Mammary epithelial cell (primary cell): ENCODE measurements around the gene UBA5.

Source experiments
- CTCF ChIP-seq, 2 donors: IDR thresholded peaks in 1 of 2; conservative IDR thresholded peaks in 1 of 2; 2 replicates each; pipeline ENCODE4 v1.5.1; 2011 to 2012; ENCODE audit warnings: inconsistent platforms in 2 of 2, low read length in 2 of 2, mild to moderate bottlenecking in 2 of 2, control low read depth in 1 of 2, low read depth in 1 of 2; ENCODE audit not compliant: insufficient read depth in 1 of 2; ENCODE audit errors: extremely low read depth in 1 of 2
- EZH2 ChIP-seq: IDR thresholded peaks from 2 replicates; pipeline ENCODE4 v1.6.1; 2012; ENCODE audit warnings: low read length, inconsistent platforms, borderline replicate concordance

DNA sequence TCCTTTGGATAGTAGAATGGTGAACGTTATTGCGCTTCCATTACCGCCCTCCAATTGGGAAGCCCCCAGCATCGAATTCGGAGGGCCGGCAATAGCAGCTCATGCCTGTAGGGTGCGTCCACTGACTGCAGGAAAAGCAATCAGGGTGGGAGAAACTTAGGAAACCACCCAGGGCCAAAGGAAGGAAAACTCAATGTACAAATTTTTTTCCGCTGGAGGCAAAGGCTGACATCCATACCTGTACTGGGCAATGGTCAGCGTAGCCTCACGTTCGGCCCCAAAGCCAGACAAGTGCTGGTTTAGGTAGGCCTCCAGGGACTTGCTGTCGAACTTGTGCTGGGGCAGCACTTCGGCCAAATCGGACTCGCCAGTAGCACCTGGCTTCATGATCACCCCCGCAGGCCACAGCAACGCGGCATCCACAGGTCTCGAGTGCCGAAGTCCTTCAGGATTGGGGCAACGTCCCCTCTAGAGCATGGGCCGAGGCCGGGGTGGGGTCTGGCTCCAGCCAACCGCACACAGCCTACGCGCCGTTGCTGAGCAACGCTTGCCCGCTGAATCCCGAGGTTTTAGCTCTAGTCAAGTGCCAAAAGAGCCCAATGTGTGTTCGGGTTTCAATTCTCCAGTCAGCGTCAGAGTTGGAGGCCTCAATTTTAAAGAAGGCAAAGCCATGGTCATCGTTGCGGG is 621 bp upstream of the UBA5 start, which contains the start of gene ACAD11:
- TF ChIP-seq EZH2 (no peak), CTCF (conservative IDR thresholded peaks at IDR 0.05 in 1 of 2, IDR thresholded peaks at IDR 0.05 in 1 of 2; ENCODE audit: extremely low read depth in 1 of 2, insufficient read depth in 1 of 2, low read depth in 1 of 2, low read length in 2 of 2) (peak; percentile 66 to 70)
